Activated CD8-positive, alpha-beta memory T cell treated with anti-CD3 and anti-CD28 coated beads, Interleukin-2, amount 50 U/mL, for 4 hours (primary cell): ENCODE results near the gene PKP1.

Experiments used
- DNase-seq: peaks from one replicate; pipeline ENCODE4 v3.0.0-alpha.2; 2020

Gene PKP1

GRCh38 chr1:201376464-201377374 is 93.4 kb downstream of the PKP1 start:
- DNase-seq, result no peak

GRCh38 chr1:201377611-201378092 is 94.3 kb downstream of the PKP1 start, which contains the start of gene TNNT2:
TSS of gene TNNT2 (minus strand) at chr1:201377680. CDS start at chr1:201373254, 4,426 bp downstream.
- no peak for DNase-seq

GRCh38 chr1:201378804-201379203 is 95.5 kb downstream of the PKP1 start:
- no peak for DNase-seq

GRCh38 chr1:201379733-201380242 is 96.5 kb downstream of the PKP1 start:
- DNase-seq, result no peak

- DNase-seq, result no peak
Observed at GRCh38 chr1:201381130-201381529, 97.8 kb downstream of the PKP1 start.
